K562 (cell line): Measurements from ENCODE around the gene SLC22A3. TPM values are rescaled to one million over a fixed set of nuclear protein-coding genes. Genes with fewer than 3 reads are reported as not detected.

Experiments
- CREM ChIP-seq: IDR thresholded peaks from 2 replicates; pipeline ENCODE4 v1.6.1; 2014; ENCODE audit warnings: antibody characterized with exemption, low read depth
- DMBX1 ChIP-seq: fragments of 250-450 bp; sonication (Bioruptor Pico); IDR thresholded peaks from 2 replicates; pipeline ENCODE4 v1.8.0; 2022; ENCODE audit warnings: inconsistent platforms, mild to moderate bottlenecking, moderate library complexity, borderline replicate concordance
- FOSL1 ChIP-seq: fragments of 200-800 bp; sonication (Bioruptor generic); conservative IDR thresholded peaks from 2 replicates; pipeline ENCODE4 v1.6.1; 2016; ENCODE audit warnings: missing genetic modification characterization, missing compliant biosample characterization
- FUS ChIP-seq: fragments of 200-400 bp; formaldehyde crosslinking; optimal IDR thresholded peaks from 2 replicates; pipeline ENCODE3; 2017; ENCODE audit warnings: low read depth, low read length
- MIER1 ChIP-seq: fragments of 450-650 bp; IDR thresholded peaks from 2 replicates; pipeline ENCODE4 v1.6.1; 2016; ENCODE audit warnings: antibody characterized with exemption, mild to moderate bottlenecking, low read depth
- NR2C2 ChIP-seq, 2 experiments: fragments of 200-800 bp in 1 of 2; sonication (Bioruptor generic) in 1 of 2; sonication (generic) in 1 of 2; formaldehyde crosslinking in 1 of 2; IDR thresholded peaks; 2 replicates each; pipeline versions ENCODE4 v1.6.1 to v1.8.0; 2016 to 2022; ENCODE audit warnings: mild to moderate bottlenecking in 1 of 2, missing compliant biosample characterization in 1 of 2, missing genetic modification characterization in 1 of 2, missing genetic modification reagents in 1 of 2
- ZNF134 ChIP-seq: fragments of 250-450 bp; sonication (Bioruptor Pico); conservative IDR thresholded peaks from 2 replicates; pipeline ENCODE4 v1.4.0; 2020
- ZNF717 ChIP-seq: fragments of 250-450 bp; sonication (Bioruptor Pico); IDR thresholded peaks from 2 replicates; pipeline ENCODE4 v1.5.0; 2021
- polyA plus RNA-seq, 8 experiments: library from polyadenylated mRNA; depleted of rRNA in 4 of 8; stranded (reverse) in 5 of 8; unstranded in 3 of 8; fragments of >200 nt; fragmentation: Nextera tagmentation in 2 of 8; fragmentation: Illumina TruSeq in 1 of 8; extraction: Ambion mirVana in 2 of 8; extraction: Trizol in 1 of 8; gene quantifications; 2 replicates each; pipeline versions ENCODE4 v1.2.1 to v1.2.3, GENCODE V29; 2011 to 2014; ENCODE audit warnings: inconsistent platforms in 1 of 8, missing spikeins in 1 of 8
- total RNA-seq, 7 experiments: library from RNA; depleted of rRNA in 6 of 7; stranded (reverse); fragments of >200 nt in 6 of 7; fragmentation: Illumina TruSeq in 2 of 7; extraction: Trizol in 2 of 7; gene quantifications; 2 replicates each; pipeline versions ENCODE4 v1.2.1 to v1.2.3, GENCODE V29; 2011 to 2021; ENCODE audit warnings: low replicate concordance in 1 of 7
- TF ChIP-seq, protein P1 (sequence below), 3 experiments: fragments of 200-800 bp in 1 of 3; fragments of 250-450 bp in 1 of 3; fragments of 450-650 bp in 1 of 3; sonication (Bioruptor Pico) in 1 of 3; sonication (Bioruptor generic) in 1 of 3; formaldehyde crosslinking in 1 of 3; IDR thresholded peaks; 2 replicates each; pipeline versions ENCODE4 v1.6.1 to v1.8.0; 2016 to 2022; ENCODE audit warnings: mild to moderate bottlenecking in 2 of 3, missing genetic modification characterization in 2 of 3, missing compliant biosample characterization in 1 of 3, moderate library complexity in 1 of 3
- TF ChIP-seq, protein P2 (sequence below): fragments of 450-650 bp; formaldehyde crosslinking; IDR thresholded peaks from 2 replicates; pipeline ENCODE4 v1.4.0; 2020; ENCODE audit warnings: mild to moderate bottlenecking, moderate library complexity

The SLC22A3 gene
- total and polyA plus RNA-seq, 9 of the 15 experiments (the other 6 are each of a cell fraction or from before 2014, with no cell fraction given) = not detected

DNA sequence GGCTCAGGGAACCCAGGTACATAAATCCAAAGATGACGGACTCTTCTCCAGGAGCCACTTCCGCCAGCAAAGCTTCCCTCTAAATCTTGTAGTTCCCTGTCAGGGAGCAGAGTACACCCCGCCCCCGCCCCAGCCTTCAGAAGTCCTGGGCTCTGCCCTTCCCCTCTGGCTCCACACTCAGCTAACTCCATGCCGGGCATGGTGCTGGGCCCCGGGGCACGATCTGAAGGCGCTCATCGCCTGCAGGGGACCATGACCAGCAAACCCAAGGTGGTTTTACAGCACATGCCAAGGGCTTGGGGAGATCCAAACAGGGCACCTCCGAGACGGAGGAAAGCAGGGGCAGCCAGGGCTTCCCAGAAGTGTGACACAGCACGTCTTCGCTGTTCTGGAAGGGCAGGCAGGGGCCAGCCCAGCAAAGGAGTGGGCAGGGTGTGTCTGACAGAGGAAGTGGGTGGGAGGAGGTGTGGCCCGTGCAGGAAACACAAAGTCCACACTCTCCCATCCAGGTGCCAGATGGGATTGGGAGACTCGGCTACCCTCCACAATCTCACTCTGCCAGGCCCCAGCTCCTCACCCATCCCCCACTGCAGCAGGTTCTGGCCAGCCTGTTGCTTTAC is 48.0 kb upstream of the SLC22A3 start (continued):
- TF ChIP-seq, protein P1, sequence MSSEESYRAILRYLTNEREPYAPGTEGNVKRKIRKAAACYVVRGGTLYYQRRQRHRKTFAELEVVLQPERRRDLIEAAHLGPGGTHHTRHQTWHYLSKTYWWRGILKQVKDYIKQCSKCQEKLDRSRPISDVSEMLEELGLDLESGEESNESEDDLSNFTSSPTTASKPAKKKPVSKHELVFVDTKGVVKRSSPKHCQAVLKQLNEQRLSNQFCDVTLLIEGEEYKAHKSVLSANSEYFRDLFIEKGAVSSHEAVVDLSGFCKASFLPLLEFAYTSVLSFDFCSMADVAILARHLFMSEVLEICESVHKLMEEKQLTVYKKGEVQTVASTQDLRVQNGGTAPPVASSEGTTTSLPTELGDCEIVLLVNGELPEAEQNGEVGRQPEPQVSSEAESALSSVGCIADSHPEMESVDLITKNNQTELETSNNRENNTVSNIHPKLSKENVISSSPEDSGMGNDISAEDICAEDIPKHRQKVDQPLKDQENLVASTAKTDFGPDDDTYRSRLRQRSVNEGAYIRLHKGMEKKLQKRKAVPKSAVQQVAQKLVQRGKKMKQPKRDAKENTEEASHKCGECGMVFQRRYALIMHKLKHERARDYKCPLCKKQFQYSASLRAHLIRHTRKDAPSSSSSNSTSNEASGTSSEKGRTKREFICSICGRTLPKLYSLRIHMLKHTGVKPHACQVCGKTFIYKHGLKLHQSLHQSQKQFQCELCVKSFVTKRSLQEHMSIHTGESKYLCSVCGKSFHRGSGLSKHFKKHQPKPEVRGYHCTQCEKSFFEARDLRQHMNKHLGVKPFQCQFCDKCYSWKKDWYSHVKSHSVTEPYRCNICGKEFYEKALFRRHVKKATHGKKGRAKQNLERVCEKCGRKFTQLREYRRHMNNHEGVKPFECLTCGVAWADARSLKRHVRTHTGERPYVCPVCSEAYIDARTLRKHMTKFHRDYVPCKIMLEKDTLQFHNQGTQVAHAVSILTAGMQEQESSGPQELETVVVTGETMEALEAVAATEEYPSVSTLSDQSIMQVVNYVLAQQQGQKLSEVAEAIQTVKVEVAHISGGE (CRISPR knock-in tag; IDR thresholded peaks at IDR 0.05) = peak in 1 of 3 experiments; percentile 40; a peak in 1 of 6 replicates
- TF ChIP-seq DMBX1 (CRISPR knock-in tag) (no peak), MIER1 (no peak), ZNF717 (CRISPR knock-in tag) (no peak), ZNF134 (CRISPR knock-in tag) (no peak), CREM (no peak), FOSL1 (no peak), FUS (no peak), NR2C2 (CRISPR knock-in tag; IDR thresholded peaks at IDR 0.05) (no peak), NR2C2 (tag; IDR thresholded peaks at IDR 0.05) (peak; percentile 57; the same call in 1 of the 2 replicates)
- TF ChIP-seq, protein P2, sequence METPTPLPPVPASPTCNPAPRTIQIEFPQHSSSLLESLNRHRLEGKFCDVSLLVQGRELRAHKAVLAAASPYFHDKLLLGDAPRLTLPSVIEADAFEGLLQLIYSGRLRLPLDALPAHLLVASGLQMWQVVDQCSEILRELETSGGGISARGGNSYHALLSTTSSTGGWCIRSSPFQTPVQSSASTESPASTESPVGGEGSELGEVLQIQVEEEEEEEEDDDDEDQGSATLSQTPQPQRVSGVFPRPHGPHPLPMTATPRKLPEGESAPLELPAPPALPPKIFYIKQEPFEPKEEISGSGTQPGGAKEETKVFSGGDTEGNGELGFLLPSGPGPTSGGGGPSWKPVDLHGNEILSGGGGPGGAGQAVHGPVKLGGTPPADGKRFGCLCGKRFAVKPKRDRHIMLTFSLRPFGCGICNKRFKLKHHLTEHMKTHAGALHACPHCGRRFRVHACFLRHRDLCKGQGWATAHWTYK (CRISPR knock-in tag) = no peak
